GM19025 (cell line): ENCODE results near the gene SEMA4A.
"Not testable (repeated sequence)": the region's sequence is repeated elsewhere in the genome, so short reads cannot be mapped to it uniquely, and the experiment has no call there.

ENCODE experiments used
- ATAC-seq: cut with Tn5 transposase; IDR thresholded peaks from one replicate; pipeline ENCODE4 v1.9.1; 2021; ENCODE audit warnings: mild to moderate bottlenecking, low read depth, moderate library complexity; ENCODE audit not compliant: unreplicated experiment

The SEMA4A gene

GRCh38 chr1:156153362-156153761 is at the start of gene SEMA4A:
SEMA4A (plus strand) TSS chr1:156153585; CDS start chr1:156154579, 994 bp downstream.
- no peak for ATAC-seq

- ATAC-seq = no peak
These were observed 49.1 kb upstream of the SEMA4A start for GRCh38 chr1:156104065-156104810.

- ATAC-seq = no peak
These were observed 48.2 kb upstream of the SEMA4A start for GRCh38 chr1:156104861-156105832.

GRCh38 chr1:156106624-156107488 is 46.5 kb upstream of the SEMA4A start:
- no peak for ATAC-seq

- no peak for ATAC-seq
These were observed 45.3 kb upstream of the SEMA4A start for GRCh38 chr1:156108057-156108456.

- ATAC-seq = no peak
These were observed 44.6 kb upstream of the SEMA4A start for GRCh38 chr1:156108664-156109241.

GRCh38 chr1:156110252-156110651 is 43.1 kb upstream of the SEMA4A start:
- no peak for ATAC-seq

GRCh38 chr1:156111355-156111962 is 41.9 kb upstream of the SEMA4A start:
- ATAC-seq = no peak

GRCh38 chr1:156112276-156113137 is 40.9 kb upstream of the SEMA4A start:
- ATAC-seq = no peak

GRCh38 chr1:156113282-156113950 is 40.0 kb upstream of the SEMA4A start:
- ATAC-seq = no peak

- peak; percentile 75 for ATAC-seq
These were observed 39.1 kb upstream of the SEMA4A start, which contains the start of gene LMNA for GRCh38 chr1:156114101-156114918. LMNA (plus strand) TSS chr1:156114711; CDS start chr1:156114919, 208 bp downstream.

- no peak for ATAC-seq
These were observed 38.4 kb upstream of the SEMA4A start for GRCh38 chr1:156114919-156115513.

- no peak for ATAC-seq
These were observed 37.6 kb upstream of the SEMA4A start for GRCh38 chr1:156115514-156116374.

- not testable (repeated sequence) for ATAC-seq
These were observed 36.7 kb upstream of the SEMA4A start for GRCh38 chr1:156116731-156117130.

GRCh38 chr1:156117414-156118176 is 35.8 kb upstream of the SEMA4A start:
- ATAC-seq = no peak
